ENCODE data around the gene ADPRS. TPM values are rescaled to one million over a fixed set of nuclear protein-coding genes. Genes with fewer than 3 reads are reported as not detected.

ADPRS gene
- total RNA-seq, 4 donors from 2014 or later = 40.5 to 68.5 (median 51.9) TPM

DNA sequence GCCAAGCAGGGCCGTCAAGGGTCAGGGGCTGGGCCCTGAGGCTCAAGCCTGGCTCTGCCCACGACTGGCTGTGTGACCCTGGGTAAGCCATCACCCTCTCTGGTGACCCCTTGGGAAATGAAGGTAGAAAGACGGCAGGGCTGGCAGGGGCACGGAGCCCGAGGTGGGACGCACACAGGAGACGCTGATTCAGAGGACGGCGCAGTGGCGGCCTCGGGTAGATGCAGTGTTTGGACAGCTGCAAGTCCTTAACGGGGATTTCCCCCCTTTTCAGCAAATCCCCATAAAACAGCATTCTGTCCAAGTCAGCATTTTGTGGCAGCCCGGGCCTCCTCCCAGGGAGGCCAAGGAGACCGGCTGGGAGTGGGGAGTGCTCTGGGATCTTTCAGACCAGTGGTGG is 19.6 kb downstream of the ADPRS start:
- no peak overlapping the region for H3K4me3 ChIP-seq
- DNase-seq (ENCODE audit: low spot score in 2 of 2) = no peak
- no peaks in the 10 kb centered on the region for H3K27me3 ChIP-seq
- WGBS = 87% methylated on average over 12 of the region's 14 CpGs
- no peaks in the 10 kb centered on the region for H3K9me3 ChIP-seq
- no peaks in the 10 kb centered on the region for H3K36me3 ChIP-seq
- TF ChIP-seq, protein P1, sequence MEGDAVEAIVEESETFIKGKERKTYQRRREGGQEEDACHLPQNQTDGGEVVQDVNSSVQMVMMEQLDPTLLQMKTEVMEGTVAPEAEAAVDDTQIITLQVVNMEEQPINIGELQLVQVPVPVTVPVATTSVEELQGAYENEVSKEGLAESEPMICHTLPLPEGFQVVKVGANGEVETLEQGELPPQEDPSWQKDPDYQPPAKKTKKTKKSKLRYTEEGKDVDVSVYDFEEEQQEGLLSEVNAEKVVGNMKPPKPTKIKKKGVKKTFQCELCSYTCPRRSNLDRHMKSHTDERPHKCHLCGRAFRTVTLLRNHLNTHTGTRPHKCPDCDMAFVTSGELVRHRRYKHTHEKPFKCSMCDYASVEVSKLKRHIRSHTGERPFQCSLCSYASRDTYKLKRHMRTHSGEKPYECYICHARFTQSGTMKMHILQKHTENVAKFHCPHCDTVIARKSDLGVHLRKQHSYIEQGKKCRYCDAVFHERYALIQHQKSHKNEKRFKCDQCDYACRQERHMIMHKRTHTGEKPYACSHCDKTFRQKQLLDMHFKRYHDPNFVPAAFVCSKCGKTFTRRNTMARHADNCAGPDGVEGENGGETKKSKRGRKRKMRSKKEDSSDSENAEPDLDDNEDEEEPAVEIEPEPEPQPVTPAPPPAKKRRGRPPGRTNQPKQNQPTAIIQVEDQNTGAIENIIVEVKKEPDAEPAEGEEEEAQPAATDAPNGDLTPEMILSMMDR (IDR thresholded peaks at IDR 0.05) = no peak
- TF ChIP-seq POLR2AphosphoS5 (IDR thresholded peaks at IDR 0.05) (no peak), POLR2A (IDR thresholded peaks at IDR 0.05) (no peak), EP300 (IDR thresholded peaks at IDR 0.05) (no peak)
- H3K27ac ChIP-seq = no peak overlapping the region
- H3K4me1 ChIP-seq = peaks cover 12% of the 10 kb centered on the region

DNA sequence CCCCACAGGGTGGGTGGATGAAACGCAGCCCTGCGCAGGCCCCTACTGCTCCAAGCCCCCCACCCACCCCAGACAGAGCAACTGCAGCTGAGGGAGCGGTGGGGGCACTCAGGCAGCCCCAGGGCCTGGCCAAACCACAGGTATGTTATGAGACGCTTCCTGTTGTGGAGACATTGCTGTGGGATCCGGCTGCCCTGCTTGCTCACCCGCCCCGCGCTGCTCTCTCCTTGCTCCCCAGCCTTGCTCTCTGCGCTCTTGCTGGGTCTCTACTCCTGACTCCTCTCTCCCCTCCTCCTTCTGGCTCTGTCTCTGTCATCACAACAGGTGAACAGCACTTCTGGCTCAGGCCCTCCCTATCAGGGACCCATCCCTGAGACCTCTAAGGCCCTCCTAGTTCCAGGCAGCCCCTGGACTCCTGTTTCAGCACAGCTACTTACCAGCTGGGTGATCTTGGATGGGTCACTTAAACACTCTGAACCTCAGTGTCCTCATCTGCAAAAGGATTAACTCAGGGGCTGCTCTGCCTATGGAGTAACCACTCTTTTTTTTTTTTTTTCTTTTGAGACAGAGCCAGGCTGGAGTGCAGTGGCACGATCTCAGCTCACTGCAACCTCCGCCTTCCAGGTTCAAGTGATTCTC is 20.5 kb downstream of the ADPRS start:
- Histone ChIP-seq H3K27me3 (no peaks in the 10 kb centered on the region), H3K27ac (no peak overlapping the region), H3K4me3 (no peak overlapping the region), H3K9me3 (no peaks in the 10 kb centered on the region), H3K4me1 (peaks cover 12% of the 10 kb centered on the region), H3K36me3 (no peaks in the 10 kb centered on the region)
- 71% methylated on average over 9 of the region's 11 CpGs for WGBS
- TF ChIP-seq, protein P1 (IDR thresholded peaks at IDR 0.05) = no peak
- TF ChIP-seq POLR2A (IDR thresholded peaks at IDR 0.05) = no peak
- TF ChIP-seq EP300 (IDR thresholded peaks at IDR 0.05) = no peak
- no peak for TF ChIP-seq POLR2AphosphoS5 (IDR thresholded peaks at IDR 0.05)
- DNase-seq (ENCODE audit: low spot score in 2 of 2) = no peak

DNA sequence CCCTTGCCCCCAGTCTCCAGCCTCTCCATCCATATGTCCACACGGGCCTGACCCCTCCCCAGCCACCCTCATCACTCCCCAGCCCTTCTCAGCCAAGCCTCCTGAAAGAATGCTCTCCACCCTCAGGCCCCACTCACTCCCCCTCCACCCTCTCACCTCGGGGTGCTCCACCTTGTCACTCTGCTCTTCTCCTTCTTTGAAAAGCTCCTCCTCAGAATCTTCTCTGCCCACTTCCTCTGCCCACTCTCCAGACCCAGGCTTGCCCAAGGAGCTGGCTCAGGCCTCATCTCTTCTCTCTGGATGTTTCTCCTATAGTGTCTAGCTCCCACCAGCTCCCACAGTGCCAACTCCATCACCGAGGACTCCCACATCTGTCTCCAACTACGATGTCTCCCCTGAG is 22.5 kb downstream of the ADPRS start:
- Histone ChIP-seq H3K36me3 (no peaks in the 10 kb centered on the region), H3K4me3 (no peak overlapping the region), H3K27me3 (no peaks in the 10 kb centered on the region), H3K27ac (no peak overlapping the region), H3K4me1 (peaks cover 28% of the 10 kb centered on the region), H3K9me3 (no peaks in the 10 kb centered on the region)
- no peak for DNase-seq (ENCODE audit: low spot score in 2 of 2)
- WGBS = 57% methylated on average over 4 of the region's 4 CpGs
- TF ChIP-seq POLR2A (IDR thresholded peaks at IDR 0.05) = no peak
- TF ChIP-seq, protein P1 (IDR thresholded peaks at IDR 0.05) = no peak
- no peak for TF ChIP-seq EP300 (IDR thresholded peaks at IDR 0.05)
- no peak for TF ChIP-seq POLR2AphosphoS5 (IDR thresholded peaks at IDR 0.05)

DNA sequence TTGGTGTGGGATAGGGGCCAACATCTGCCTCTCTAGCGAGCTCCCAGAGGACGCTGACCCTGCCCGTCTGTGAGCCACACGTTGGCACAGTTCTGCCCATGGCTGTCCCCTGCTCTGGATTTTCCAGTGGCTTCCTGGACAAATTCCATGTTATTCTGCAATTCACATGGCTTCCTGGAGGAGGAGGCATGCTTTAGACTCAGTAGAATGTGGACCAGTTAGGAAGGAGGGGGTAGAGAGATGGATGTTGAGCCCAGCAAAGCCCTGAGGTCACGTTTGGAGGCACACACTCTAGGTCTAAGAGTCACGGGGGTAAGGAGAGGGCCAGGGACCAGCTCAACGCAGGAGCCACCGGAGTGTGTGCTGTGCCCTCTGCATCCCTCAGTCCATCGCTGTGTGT is 24.1 kb downstream of the ADPRS start:
- DNase-seq (ENCODE audit: low spot score in 2 of 2) = no peak
- H3K27ac ChIP-seq = no peak overlapping the region
- H3K36me3 ChIP-seq = no peaks in the 10 kb centered on the region
- no peak overlapping the region for H3K4me3 ChIP-seq
- H3K4me1 ChIP-seq = peaks cover 27% of the 10 kb centered on the region
- no peaks in the 10 kb centered on the region for H3K27me3 ChIP-seq
- H3K9me3 ChIP-seq = no peaks in the 10 kb centered on the region
- no peak for TF ChIP-seq POLR2A (IDR thresholded peaks at IDR 0.05)
- no peak for TF ChIP-seq POLR2AphosphoS5 (IDR thresholded peaks at IDR 0.05)
- no peak for TF ChIP-seq EP300 (IDR thresholded peaks at IDR 0.05)
- TF ChIP-seq, protein P1 (IDR thresholded peaks at IDR 0.05) = no peak
- 93% methylated on average over 8 of the region's 9 CpGs for WGBS

DNA sequence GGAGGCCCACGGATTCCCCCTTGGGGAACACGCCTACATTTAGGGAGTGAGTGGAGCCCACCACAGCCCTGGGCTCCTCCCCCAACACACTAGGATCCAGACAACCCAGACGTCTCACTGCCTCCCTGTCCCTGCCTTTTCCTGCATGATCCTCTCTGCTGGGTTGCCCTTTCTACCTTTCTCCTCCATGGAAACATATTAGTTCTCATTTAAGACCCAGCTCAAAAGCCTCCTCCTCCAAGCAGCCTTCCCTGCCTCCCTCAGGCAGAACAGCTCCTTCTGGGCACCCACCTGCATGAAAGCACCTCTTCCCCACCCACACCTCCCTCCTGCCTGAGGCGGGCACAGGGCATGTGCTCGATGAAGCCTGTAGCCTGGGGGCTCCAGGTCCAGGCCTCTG is 25.7 kb downstream of the ADPRS start:
- Histone ChIP-seq H3K27me3 (no peaks in the 10 kb centered on the region), H3K4me3 (no peak overlapping the region), H3K36me3 (no peaks in the 10 kb centered on the region), H3K4me1 (peaks cover 19% of the 10 kb centered on the region), H3K27ac (no peak overlapping the region), H3K9me3 (no peaks in the 10 kb centered on the region)
- no peak for TF ChIP-seq POLR2A (IDR thresholded peaks at IDR 0.05)
- TF ChIP-seq EP300 (IDR thresholded peaks at IDR 0.05) = no peak
- TF ChIP-seq, protein P1 (IDR thresholded peaks at IDR 0.05) = no peak
- no peak for TF ChIP-seq POLR2AphosphoS5 (IDR thresholded peaks at IDR 0.05)
- 69% methylated on average over 5 of the region's 5 CpGs for WGBS
- no peak for DNase-seq (ENCODE audit: low spot score in 2 of 2)

All from suprapubic skin (tissue), 4 donors.